HK-2 (cell line): Measurements from ENCODE around the gene CCDC127.
A peak's percentile ranks its signal among the peaks of the same experiment; 100 is the strongest.

ENCODE experiments used
- DNase-seq: peaks from one replicate; pipeline ENCODE4 v3.0.0-alpha.2; 2018; ENCODE audit not compliant: unreplicated experiment

Gene CCDC127

DNA sequence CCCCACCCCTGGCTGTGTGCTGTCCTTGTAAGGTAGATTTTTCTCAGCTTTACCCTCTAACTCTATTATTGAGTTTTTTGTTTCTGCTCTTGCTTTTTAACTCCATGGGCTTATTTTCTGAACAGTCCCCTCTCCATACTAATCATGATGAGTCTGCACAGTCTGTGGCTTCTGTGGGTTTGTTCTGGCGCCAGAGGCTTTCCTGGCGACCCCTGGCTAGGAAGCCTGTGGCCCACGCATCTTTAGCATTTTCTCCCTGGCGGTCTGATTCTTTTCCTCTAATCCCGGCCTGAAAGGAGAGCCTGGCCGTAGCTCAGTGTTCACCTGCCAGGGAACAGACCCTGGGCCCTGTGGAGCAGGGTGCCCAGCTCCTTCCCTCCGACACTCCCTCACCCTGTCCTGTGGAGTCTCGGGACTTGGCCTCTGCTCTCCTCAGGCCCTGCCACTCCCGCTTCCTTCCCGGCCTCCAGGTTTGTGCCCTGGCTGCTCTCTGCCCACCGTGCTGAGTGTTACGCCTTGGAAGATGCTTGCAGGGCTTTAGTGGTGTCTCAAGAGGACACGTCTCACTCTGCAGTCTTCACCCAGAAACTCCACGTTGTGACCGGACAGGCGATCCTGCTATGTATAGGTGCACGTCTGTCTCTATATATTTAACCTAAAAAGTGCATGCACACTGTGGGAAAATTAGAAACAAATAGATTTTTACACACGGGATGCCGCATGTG, 58.3 kb downstream of the CCDC127 start:
- DNase-seq: peak; percentile 45

DNA sequence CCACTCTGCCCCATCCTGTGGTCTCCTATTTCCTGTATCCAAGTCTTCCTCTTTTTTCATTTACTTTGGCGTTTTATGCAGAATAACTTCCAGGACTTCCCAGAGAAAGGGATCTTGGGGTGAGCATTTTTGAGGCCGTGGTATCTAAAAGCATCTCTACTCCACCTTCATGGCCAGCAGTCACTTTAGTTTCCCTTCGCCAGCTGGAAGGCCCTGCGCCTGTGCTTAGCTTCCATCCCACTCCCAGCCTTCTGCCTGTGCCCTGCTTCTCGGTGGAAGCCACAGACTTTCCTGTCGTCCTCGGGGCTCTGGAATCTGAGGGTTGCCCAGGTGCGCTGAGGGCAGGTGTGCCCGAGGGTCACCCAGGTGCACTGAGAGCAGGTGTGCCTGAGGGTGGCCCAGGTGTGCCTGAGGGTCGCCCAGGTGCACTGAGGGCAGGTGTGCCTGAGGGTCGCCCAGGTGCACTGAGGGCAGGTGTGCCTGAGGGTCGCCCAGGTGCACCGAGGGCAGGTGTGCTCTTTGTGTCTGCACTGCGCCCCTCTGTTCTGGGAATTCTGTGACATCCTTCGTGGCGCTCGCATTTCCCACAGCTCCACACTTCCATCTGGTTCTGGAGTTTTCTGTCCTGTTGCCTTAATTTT, 59.0 kb downstream of the CCDC127 start:
- DNase-seq: no peak

DNA sequence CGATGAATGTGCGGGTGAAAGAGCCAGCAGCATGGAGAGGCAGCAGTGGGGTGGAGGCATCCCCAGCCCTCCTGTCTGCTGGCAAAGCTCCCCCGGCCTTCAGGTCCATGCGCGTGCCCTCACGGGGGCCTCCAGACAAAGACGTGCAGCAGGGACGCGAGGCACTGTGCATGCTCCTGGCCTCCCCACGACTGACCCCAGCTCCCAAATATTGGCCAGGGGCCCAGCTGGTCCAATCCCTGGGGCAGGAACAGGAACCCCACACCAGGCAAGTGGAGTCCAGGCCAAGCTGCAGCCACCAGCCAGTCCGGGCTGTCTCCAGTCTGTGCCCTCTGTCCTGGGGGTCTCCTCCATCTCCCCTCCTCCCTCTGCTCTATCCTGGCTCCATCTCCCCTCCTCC, 60.2 kb downstream of the CCDC127 start:
- no peak for DNase-seq

DNA sequence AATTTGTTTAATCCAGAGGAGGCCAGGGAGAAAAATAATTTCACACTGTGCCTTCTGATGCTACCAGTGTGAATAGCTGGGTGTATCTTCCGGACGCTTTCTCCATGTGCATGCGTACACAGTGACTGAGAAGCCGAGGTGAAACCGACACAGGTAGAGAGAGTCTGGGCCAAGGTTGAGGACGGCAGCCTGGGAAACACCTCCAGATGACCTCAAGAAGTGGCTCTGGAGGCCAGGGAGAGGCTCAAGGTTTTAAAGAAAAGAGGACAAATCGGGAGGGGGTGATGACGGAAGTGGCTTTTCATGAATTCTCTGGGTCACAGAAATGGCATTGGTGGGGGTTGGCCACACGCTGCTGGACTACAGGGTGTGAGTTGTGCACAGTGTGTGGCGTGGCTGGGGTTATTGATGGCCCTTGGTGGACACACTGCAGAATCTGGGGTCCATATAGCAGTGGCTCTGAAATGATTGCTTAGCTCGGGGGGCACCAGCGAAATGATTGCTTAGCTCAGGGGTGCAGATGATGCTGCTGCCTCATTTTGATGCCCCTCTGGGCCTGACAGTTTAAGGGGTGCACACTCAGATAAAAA, 60.7 kb downstream of the CCDC127 start:
- DNase-seq: no peak

DNA sequence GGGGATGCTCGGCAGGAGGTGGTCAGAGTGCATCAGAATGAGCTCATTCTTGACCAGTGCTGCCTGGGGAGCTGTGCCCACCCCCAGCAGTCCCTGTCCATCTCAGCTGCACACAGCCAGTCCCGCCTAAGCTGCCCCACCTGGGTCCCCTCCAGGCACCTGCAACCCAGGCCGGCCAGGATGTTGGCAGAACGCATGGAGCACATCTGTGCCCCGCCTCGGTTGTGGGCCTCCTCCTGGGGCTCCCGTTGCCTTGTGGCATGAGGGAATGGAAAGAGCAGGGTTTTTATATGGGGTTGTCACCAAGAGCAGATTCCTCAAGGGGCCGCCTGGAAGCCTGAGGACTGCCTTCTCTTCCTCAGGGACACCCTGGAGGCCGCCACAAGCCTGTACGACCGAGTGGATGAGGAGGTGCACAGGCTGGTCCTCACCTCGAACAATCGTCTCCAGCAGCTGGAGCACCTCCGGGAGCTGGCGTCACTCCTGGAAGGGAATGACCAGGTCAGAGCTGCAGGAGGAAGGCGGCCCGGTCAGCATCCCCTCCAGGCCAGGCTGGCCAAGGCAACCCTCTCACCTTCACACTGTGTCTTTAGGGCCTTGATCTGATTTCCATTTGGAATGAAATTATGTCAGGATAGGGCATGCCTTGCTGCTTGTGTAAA, 61.4 kb downstream of the CCDC127 start:
- no peak for DNase-seq

DNA sequence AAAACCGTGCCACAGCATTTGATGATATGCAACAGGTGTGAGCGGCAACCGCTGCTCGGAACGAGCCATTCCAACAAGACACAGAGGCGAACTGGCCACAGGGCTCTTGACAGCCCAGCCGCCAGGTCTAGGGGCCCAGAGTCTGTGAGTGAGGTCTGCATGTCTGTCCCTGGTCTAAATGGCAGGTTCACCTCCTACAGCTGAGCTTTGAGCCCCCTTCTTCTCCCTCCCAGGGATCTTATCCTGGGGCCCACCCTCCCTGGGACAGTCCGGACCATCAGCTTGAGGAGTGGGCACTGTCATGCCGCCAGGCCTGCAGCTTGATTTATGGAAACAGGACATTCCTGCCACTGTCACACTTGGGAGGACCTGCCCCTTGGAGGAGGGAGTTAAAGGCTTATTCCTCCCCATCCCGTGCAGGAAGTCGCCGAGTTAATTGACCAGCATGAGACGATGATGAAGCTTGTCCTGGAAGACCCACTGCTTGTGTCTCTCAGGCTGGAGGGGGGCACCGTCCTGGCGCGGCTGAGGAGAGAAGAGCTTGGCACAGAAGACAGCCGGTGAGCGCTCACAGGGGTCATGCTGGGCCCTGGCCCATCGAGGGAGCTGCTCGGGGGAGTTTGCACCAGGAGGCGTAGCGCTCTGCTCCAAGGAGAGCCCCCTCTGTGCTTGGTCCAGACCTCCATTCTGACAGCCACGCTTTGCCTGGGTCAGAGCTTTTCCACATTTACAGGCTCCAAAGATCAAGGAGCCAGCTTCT, 62.1 kb downstream of the CCDC127 start:
- DNase-seq: no peak

DNA sequence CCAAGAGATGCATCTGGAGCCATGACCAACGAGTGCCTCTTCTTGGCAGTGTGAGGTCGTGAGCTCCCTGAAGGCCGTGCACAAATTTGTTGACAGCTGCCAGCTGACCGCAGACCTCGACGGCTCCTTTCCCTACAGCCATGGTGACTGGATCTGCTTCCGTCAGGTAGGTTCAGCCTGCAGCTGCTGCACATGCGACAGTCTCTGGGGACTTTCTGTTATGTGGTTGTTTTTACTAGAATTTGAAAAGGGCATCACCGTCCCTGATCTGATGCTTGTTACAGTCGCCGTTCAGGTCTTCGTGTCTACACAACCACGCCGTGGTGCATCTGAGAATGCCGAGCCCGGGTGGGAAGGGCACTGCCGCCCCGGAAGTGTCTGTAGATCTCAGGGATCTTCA, 63.1 kb downstream of the CCDC127 start:
- DNase-seq: no peak

DNA sequence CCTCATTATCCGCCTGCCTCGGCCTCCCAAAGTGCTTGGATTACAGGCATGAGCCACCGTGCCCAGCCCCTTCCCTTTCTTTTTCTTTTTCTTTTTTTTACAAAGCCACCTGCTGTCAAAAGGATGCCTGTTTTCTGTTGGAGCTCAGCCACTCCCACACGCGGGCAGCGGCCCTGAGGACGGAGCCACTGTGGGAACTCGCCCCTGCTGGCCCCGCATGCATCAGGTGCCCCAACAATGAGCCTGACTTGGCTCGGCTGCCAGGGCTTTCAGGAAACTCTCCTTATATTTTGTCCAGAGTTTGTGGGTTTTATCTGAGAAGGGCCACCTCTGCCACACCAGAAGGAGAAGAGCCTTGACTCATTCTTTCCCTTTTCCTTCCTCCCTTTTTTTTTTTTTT, 63.7 kb downstream of the CCDC127 start:
- DNase-seq: no peak

DNA sequence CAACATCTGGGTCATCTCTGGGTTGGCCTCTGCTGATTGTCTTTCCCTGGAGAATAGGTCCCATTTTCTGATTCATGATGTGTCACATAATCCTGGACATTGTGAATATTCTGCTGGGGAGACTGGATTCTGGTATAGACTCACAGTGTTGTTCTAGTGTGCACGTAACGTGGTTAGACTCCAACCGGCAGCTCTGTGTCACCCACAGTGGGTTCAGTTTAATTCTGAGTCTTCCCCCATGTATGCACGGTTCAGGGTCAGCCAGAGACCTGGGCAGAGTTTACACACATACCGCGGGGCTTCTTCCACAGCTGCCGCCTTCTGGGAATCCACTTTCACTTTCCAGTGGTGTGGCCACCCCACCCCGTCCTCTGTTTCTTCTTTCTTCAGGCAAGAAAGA, 64.7 kb downstream of the CCDC127 start:
- DNase-seq: no peak

DNA sequence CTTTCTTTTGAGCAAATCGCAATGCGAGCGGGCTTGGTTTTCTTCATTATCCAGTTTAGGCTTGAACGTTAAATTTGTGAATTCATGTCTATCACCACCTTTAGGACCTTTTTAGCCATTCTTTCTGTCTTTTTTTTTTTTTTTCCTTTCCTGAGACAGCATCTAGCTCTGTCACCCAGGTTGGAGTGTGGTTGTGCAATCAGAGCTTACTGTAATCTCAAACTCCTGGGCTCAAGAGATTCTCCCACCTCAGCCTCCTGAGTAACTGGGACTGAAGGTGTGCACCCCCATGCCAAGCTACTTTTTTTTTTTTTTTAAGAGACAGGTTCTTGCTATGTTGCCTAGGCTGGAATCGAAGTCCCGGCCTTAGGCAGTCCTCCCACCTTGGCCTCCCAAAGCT, 65.9 kb downstream of the CCDC127 start:
- no peak for DNase-seq

DNA sequence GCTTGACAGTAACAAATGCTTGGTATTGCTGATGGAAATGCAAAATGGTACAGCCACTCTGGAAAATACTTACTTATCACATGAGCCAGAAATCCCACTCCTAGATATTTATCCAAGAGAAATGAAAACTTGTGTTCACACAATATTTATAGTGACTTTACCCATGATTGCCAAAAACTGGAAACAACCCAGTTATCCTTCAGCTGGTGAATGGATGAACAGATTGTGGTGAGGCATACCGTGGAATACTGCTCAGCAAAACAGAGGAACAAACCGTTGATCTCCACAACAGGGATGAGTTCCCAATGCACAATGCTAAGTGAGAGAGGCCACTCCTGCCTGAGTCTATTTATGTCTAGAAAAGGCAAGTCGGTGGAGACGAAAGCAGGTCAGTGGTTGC, 67.2 kb downstream of the CCDC127 start:
- no peak for DNase-seq

DNA sequence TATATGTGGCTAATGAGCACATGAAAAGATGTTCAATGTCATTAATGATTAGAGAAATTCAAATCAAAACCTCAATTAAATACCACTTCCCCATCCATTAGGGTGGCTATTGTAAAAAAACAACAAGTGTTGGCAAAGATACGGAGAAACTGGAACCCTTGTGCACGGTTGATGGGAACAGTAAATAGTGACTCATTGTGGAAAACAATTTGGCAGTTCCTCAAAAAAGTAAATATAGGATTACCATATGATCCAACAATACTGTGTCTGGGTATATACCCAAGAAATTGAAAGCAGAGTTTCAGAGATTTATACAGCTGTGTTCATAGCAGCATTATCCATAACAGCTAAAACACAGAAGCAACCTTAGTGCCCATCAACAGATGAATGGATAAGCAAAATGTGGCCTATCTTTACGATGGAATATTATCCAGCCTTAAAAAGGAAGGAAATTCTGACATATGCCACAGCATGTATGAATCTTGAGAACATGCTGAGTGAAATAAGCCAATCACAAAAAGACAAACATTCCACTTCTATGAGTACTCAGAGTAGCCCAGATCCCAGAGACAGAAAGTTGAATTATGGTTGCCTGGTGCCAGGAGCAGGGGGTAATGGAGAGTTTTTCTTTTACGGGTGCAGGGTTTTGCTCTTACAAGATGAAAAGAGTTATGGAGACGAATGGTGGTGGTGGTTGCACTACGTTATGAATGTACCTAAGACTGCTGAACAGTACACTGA, 68.0 kb downstream of the CCDC127 start:
- no peak for DNase-seq

DNA sequence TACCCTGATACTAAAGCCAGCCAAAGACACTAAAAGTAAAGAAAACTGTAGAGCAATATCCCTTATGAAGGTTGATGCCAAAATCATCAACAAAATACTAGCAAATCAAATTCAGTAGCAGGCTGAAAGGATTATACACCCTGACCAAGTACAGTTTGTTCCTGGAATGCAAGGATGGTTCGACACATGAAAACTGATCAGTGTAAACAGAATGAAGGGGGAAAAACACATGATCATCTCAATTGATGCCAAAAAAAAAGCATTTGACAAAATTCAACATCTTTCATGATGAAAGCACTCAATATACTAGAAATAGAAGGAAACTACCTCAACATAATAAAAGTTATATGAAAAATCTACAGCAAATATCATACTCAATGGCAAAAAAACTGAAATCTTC, 70.2 kb downstream of the CCDC127 start:
- no peak for DNase-seq
